ENCODE results near the gene CEBPZ.

CEBPZ gene

GRCh38 chr2:37246205-37246604, 14.8 kb upstream of the CEBPZ start:
- Histone ChIP-seq H3K36me3 (peaks cover 59 to 85% (median 66%) of the 10 kb centered on the region in 3 donors), H3K4me1 (peaks cover 0 to 22% (median 2%) of the 10 kb centered on the region in 4 donors), H3K27me3 (no peaks in the 10 kb centered on the region), H3K27ac (no peak overlapping the region), H3K4me3 (no peak overlapping the region), H3K9me3 (no peaks in the 10 kb centered on the region)
- no peak for DNase-seq
- intact Hi-C loops (cut with DNase I; ENCODE audit: low total_unique reads) = no loop called here
- no peak for TF ChIP-seq CTCF (IDR thresholded peaks at IDR 0.05)

- Histone ChIP-seq H3K9me3 (no peaks in the 10 kb centered on the region), H3K27ac (no peak overlapping the region), H3K36me3 (peaks cover 59 to 85% (median 66%) of the 10 kb centered on the region in 3 donors), H3K4me3 (no peak overlapping the region), H3K4me1 (peaks cover 0 to 8% (median 0%) of the 10 kb centered on the region in 4 donors), H3K27me3 (no peaks in the 10 kb centered on the region)
- TF ChIP-seq CTCF (IDR thresholded peaks at IDR 0.05) = no peak
- DNase-seq = no peak
- intact Hi-C loops (cut with DNase I; ENCODE audit: low total_unique reads) = no loop called here
Measured at GRCh38 chr2:37244755-37245154, 13.4 kb upstream of the CEBPZ start.

- Histone ChIP-seq H3K27ac (no peak overlapping the region), H3K27me3 (no peaks in the 10 kb centered on the region), H3K4me1 (peaks cover 0 to under 1% (median 0%) of the 10 kb centered on the region in 4 donors), H3K9me3 (no peaks in the 10 kb centered on the region), H3K4me3 (no peak overlapping the region), H3K36me3 (peaks cover 64 to 89% (median 66%) of the 10 kb centered on the region in 3 donors)
- DNase-seq = no peak
- intact Hi-C loops (cut with DNase I; ENCODE audit: low total_unique reads) = no loop called here
- no peak for TF ChIP-seq CTCF (IDR thresholded peaks at IDR 0.05)
Measured at GRCh38 chr2:37244017-37244416, 12.6 kb upstream of the CEBPZ start.

- intact Hi-C loops (cut with DNase I; ENCODE audit: low total_unique reads) = no loop called here
- Histone ChIP-seq H3K4me3 (no peak overlapping the region), H3K27me3 (no peaks in the 10 kb centered on the region), H3K4me1 (no peaks in the 10 kb centered on the region), H3K27ac (no peak overlapping the region), H3K9me3 (no peaks in the 10 kb centered on the region), H3K36me3 (peaks cover 61 to 86% (median 62%) of the 10 kb centered on the region in 3 donors)
- no peak for TF ChIP-seq CTCF (IDR thresholded peaks at IDR 0.05)
- no peak for DNase-seq
Measured at GRCh38 chr2:37243435-37243834, 12.0 kb upstream of the CEBPZ start.

- peak in 1 of 2 donors; percentile 64 for DNase-seq
- no peak for TF ChIP-seq CTCF (IDR thresholded peaks at IDR 0.05)
- Histone ChIP-seq H3K36me3 (peaks cover 11 to 25% (median 20%) of the 10 kb centered on the region in 3 donors), H3K4me1 (peaks cover 0 to 40% (median 25%) of the 10 kb centered on the region in 4 donors), H3K27ac (peak overlapping the region; percentile 85 to 97), H3K27me3 (no peaks in the 10 kb centered on the region), H3K9me3 (no peaks in the 10 kb centered on the region), H3K4me3 (peak overlapping the region; percentile 79 to 98)
- intact Hi-C loops (cut with DNase I; ENCODE audit: low total_unique reads) = loop anchor here (10.0 kb wide), 1 partner anchor 92 kb away; the partner anchor contains the start of gene PRKD3
Measured at GRCh38 chr2:37232131-37232933, 936 bp upstream of the CEBPZ start.

Data from tibial artery (tissue), 4 donors.